T-cell (primary cell): ENCODE results near the gene IL1RL2. TPM values are rescaled to one million over a fixed set of nuclear protein-coding genes. Genes with fewer than 3 reads are reported as not detected.

ENCODE experiments used
- ATAC-seq, 4 experiments: fragments of 200-7000 bp in 3 of 4; fragments of 150-1000 bp in 1 of 4; cut with Tn5 transposase; replicated peaks in 1 of 4; 1 replicate in 3 of 4; 2 replicates in 1 of 4; pipeline ENCODE4 v1.10.0; 2021; ENCODE audit warnings: moderate library complexity in 3 of 4, mild to moderate bottlenecking in 2 of 4, moderate number of reproducible peaks in 1 of 4
- CTCF ChIA-PET, 2 donors: fragments of 300-600 bp; sonication (Branson Sonifier 250); formaldehyde crosslinking; loops; one replicate each; lab custom pipeline; 2022; ENCODE audit warnings: antibody characterized with exemption in 2 of 2; lab: Charles Lee
- POLR2A ChIA-PET, 2 donors: fragments of 300-600 bp; sonication (Branson Sonifier 250); formaldehyde crosslinking; loops; one replicate each; lab custom pipeline; 2022; ENCODE audit warnings: antibody characterized with exemption in 2 of 2; lab: Charles Lee
- DNase-seq, 35 experiments: peaks; one replicate each; pipeline versions ENCODE4 v3.0.0 to v3.0.0-alpha.2; 2013 to 2023
- H3K27ac ChIP-seq: one replicate; pipeline ENCODE4 v1.5.1; 2013; ENCODE audit warnings: low read length
- H3K27me3 ChIP-seq, 2 experiments: replicated peaks in 1 of 2; 1 replicate in 1 of 2; 2 replicates in 1 of 2; pipeline versions ENCODE4 v1.6.1 to v1.7.0; 2013; ENCODE audit warnings: low read length in 1 of 2, mixed read lengths in 1 of 2; ENCODE audit not compliant: control insufficient read depth in 2 of 2, insufficient read depth in 2 of 2; ENCODE audit errors: extremely low read depth in 1 of 2
- H3K36me3 ChIP-seq, 2 donors: 1 replicate in 1 of 2; 2 replicates in 1 of 2; pipeline versions ENCODE4 v1.6.1 to v1.7.0; 2013; ENCODE audit warnings: low read length in 1 of 2; ENCODE audit not compliant: control insufficient read depth in 2 of 2, insufficient read depth in 1 of 2; ENCODE audit errors: extremely low read depth in 1 of 2
- H3K4me1 ChIP-seq, 2 experiments: 1 replicate in 1 of 2; 2 replicates in 1 of 2; pipeline versions ENCODE4 v1.6.1 to v1.7.0; 2013; ENCODE audit warnings: low read length in 2 of 2, mixed read lengths in 1 of 2; ENCODE audit not compliant: insufficient read depth in 2 of 2, control insufficient read depth in 1 of 2; ENCODE audit errors: extremely low read depth in 1 of 2
- H3K4me3 ChIP-seq, 2 donors: 1 replicate in 1 of 2; 2 replicates in 1 of 2; pipeline versions ENCODE4 v1.5.1 to v1.7.0; 2013; ENCODE audit warnings: mild to moderate bottlenecking in 2 of 2, low read length in 1 of 2, moderate library complexity in 1 of 2; ENCODE audit not compliant: control insufficient read depth in 1 of 2; ENCODE audit errors: extremely low read depth in 1 of 2
- H3K9me3 ChIP-seq: 2 replicates; pipeline ENCODE4 v1.7.0; 2013
- H3K27ac Mint-ChIP-seq, 2 donors: one replicate each; pipeline ENCODE4 v1.8.0; 2020 to 2021; ENCODE audit warnings: mild to moderate bottlenecking in 2 of 2, mixed read lengths in 2 of 2
- H3K27me3 Mint-ChIP-seq, 2 donors: one replicate each; pipeline ENCODE4 v1.8.0; 2021 to 2022; ENCODE audit warnings: mixed read lengths in 2 of 2
- H3K36me3 Mint-ChIP-seq: one replicate; pipeline ENCODE4 v1.8.0; 2021; ENCODE audit warnings: mixed read lengths
- H3K4me1 Mint-ChIP-seq, 3 donors: one replicate each; pipeline ENCODE4 v1.8.0; 2020 to 2022; ENCODE audit warnings: mixed read lengths in 3 of 3, mild to moderate bottlenecking in 1 of 3
- H3K4me3 Mint-ChIP-seq, 3 donors: one replicate each; pipeline ENCODE4 v1.8.0; 2020 to 2022; ENCODE audit warnings: mild to moderate bottlenecking in 3 of 3, mixed read lengths in 3 of 3, moderate library complexity in 3 of 3
- H3K9me3 Mint-ChIP-seq, 3 donors: one replicate each; pipeline ENCODE4 v1.8.0; 2020 to 2022; ENCODE audit warnings: mixed read lengths in 3 of 3
- WGBS: methylation state at CpG from one replicate; pipeline ENCODE4 v1.1.5; 2013; ENCODE audit warnings: missing lambda C conversion rate; ENCODE audit not compliant: insufficient coverage; 5-methylcytosine and 5-hydroxymethylcytosine counted together
- total RNA-seq, 35 experiments: library from RNA in 6 of 35; stranded (reverse) in 6 of 35; fragments of 120-200 nt in 1 of 35; gene quantifications; one replicate each; pipeline versions ENCODE4 v1.2.1 to v1.2.4 and lab custom pipeline; 2013 to 2026

The IL1RL2 gene
- total RNA-seq, 5 donors from 2014 or later (not counting 1 experiment from before 2014, with no cell fraction given), result not detected

- no peak overlapping the region for H3K27ac Mint-ChIP-seq
- H3K4me1 Mint-ChIP-seq, result peaks cover 0 to 18% (median 9%) of the 10 kb centered on the region in 3 donors
- Histone ChIP-seq H3K4me1 (peaks cover 0 to 2% of the 10 kb centered on the region in 2 experiments), H3K4me3 (no peak overlapping the region), H3K36me3 (no peaks in the 10 kb centered on the region), H3K9me3 (no peaks in the 10 kb centered on the region), H3K27me3 (peaks cover 2 to 3% of the 10 kb centered on the region in 2 experiments), H3K27ac (no peak overlapping the region)
- DNase-seq (no peak), ATAC-seq (no peak)
- CTCF ChIA-PET, result interaction anchor here in 1 of 2 donors (0.6 kb wide), 1 partner anchor 30 kb away, joined by 3 read pairs; no protein-coding TSS in a partner anchor
- H3K9me3 Mint-ChIP-seq, result no peaks in the 10 kb centered on the region
- H3K4me3 Mint-ChIP-seq, result no peak overlapping the region
- POLR2A ChIA-PET, result no interaction called here
- H3K27me3 Mint-ChIP-seq, result peaks cover 9 to 11% of the 10 kb centered on the region in 2 donors
- no peaks in the 10 kb centered on the region for H3K36me3 Mint-ChIP-seq
- WGBS, result 92% methylated on average over 5 of the region's 7 CpGs
These were observed 4.7 kb upstream of the IL1RL2 start for GRCh38 chr2:102181919-102182635.

DNA sequence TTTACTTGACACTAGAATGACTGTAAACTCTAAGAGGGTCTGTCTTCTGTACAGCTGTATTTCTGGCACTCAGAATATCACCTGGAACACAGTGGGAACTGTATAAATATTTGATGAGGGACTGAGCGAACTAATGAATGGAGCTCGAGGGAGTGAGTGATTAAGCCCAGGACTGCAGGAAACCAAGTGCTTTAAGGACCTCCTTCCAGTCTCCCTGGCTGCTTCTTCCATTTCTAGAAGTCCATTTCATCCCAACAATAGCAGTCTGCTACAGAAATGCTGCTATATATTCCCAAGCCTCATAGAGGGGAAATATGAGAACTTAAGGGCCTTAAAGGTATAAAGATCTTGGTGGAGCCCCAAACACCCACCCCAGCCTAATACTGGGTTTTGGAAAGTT is 2.8 kb upstream of the IL1RL2 start:
- POLR2A ChIA-PET, result no interaction called here
- Histone ChIP-seq H3K36me3 (no peaks in the 10 kb centered on the region), H3K27me3 (peaks cover 2 to 13% of the 10 kb centered on the region in 2 experiments), H3K4me3 (no peak overlapping the region), H3K27ac (no peak overlapping the region), H3K9me3 (no peaks in the 10 kb centered on the region), H3K4me1 (peaks cover 0 to 13% of the 10 kb centered on the region in 2 experiments)
- ATAC-seq (no peak), DNase-seq (no peak)
- no peak overlapping the region for H3K4me3 Mint-ChIP-seq
- H3K27me3 Mint-ChIP-seq, result peaks cover 13 to 20% of the 10 kb centered on the region in 2 donors
- peaks cover 6 to 22% (median 13%) of the 10 kb centered on the region in 3 donors for H3K4me1 Mint-ChIP-seq
- no peak overlapping the region for H3K27ac Mint-ChIP-seq
- no peaks in the 10 kb centered on the region for H3K9me3 Mint-ChIP-seq
- 80% methylated on average over 1 of the region's 2 CpGs for WGBS
- CTCF ChIA-PET, result no interaction called here
- no peaks in the 10 kb centered on the region for H3K36me3 Mint-ChIP-seq

DNA sequence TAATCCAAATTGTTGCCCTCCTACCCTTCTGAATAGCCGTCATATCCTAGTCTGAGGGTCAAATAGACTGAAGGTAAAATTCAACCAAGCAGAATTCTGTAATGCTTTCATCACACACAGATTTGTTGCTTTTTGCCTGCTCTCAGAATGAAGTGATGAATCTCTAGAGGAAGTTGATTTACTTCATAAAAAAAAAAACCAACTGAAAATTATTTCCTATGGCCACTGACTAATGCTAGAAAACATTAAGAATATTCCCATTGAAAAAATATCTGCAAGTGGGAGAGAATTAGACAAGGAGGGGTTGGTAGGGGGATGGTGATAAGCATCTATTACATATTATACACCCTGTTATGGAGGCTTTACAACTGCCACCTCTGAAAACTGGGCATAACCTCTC is 2.3 kb upstream of the IL1RL2 start:
- peaks cover 6 to 22% (median 13%) of the 10 kb centered on the region in 3 donors for H3K4me1 Mint-ChIP-seq
- no CpG with 5 or more reads among the region's 1 CpG for WGBS
- Histone ChIP-seq H3K4me3 (no peak overlapping the region), H3K36me3 (no peaks in the 10 kb centered on the region), H3K27me3 (peaks cover 2 to 13% of the 10 kb centered on the region in 2 experiments), H3K9me3 (no peaks in the 10 kb centered on the region), H3K27ac (no peak overlapping the region), H3K4me1 (peaks cover 0 to 13% of the 10 kb centered on the region in 2 experiments)
- no peak overlapping the region for H3K27ac Mint-ChIP-seq
- DNase-seq, result no peak
- H3K9me3 Mint-ChIP-seq, result no peaks in the 10 kb centered on the region
- ChIA-PET CTCF (interaction anchor here in 1 of 2 donors (0.6 to 0.7 kb wide), 2 partner anchors 18 to 179 kb away, joined by 3 read pairs; no protein-coding TSS in a partner anchor), POLR2A (no interaction called here)
- H3K27me3 Mint-ChIP-seq, result peaks cover 13 to 20% of the 10 kb centered on the region in 2 donors
- H3K4me3 Mint-ChIP-seq, result no peak overlapping the region
- no peaks in the 10 kb centered on the region for H3K36me3 Mint-ChIP-seq
- ATAC-seq, result no peak

DNA sequence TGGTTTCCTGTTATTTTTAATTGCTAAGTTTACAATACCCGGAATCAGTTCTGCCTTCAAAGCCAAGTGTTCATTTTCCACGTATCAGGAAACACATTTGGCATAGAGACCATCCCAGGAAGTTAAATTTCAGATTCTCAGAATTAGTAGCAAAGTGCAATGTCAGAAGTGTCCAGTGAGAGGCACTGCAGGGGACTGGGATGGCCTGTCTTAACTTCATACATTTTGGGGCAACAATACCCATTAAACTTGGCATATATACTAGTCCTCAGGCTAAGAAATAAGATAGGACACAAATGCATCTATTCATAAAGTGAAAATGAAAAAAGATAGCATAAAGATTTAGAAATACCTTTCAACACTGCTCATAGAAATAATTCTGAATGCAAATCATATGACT is 1.5 kb upstream of the IL1RL2 start:
- WGBS, result no CpG with 5 or more reads among the region's 2 CpGs

GRCh38 chr2:102187496-102188150 is 800 bp downstream of the IL1RL2 start:
- WGBS, result 17% methylated on average over 29 of the region's 50 CpGs

More for the DNA sequence above, 1.5 kb upstream of the IL1RL2 start:
- Mint-ChIP-seq H3K27me3 (peaks cover 15 to 22% of the 10 kb centered on the region in 2 donors), H3K27ac (no peak overlapping the region), H3K36me3 (no peaks in the 10 kb centered on the region), H3K4me1 (peaks cover 6 to 22% (median 13%) of the 10 kb centered on the region in 3 donors), H3K4me3 (no peak overlapping the region), H3K9me3 (no peaks in the 10 kb centered on the region)
- DNase-seq (peak in 1 of 35 experiments; percentile 21), ATAC-seq (no peak)
- ChIA-PET CTCF (interaction anchor here in 1 of 2 donors (0.6 kb wide), 1 partner anchor 178 kb away, joined by 3 read pairs; no protein-coding TSS in a partner anchor), POLR2A (interaction anchor here in 1 of 2 donors (0.6 kb wide), 1 partner anchor 101 kb away, joined by 5 read pairs; no protein-coding TSS in a partner anchor)
- Histone ChIP-seq H3K4me3 (no peak overlapping the region), H3K27ac (no peak overlapping the region), H3K36me3 (no peaks in the 10 kb centered on the region), H3K4me1 (peaks cover 0 to 13% of the 10 kb centered on the region in 2 experiments), H3K9me3 (no peaks in the 10 kb centered on the region), H3K27me3 (peaks cover 2 to 16% of the 10 kb centered on the region in 2 experiments)

More at GRCh38 chr2:102187496-102188150, 800 bp downstream of the IL1RL2 start:
- ATAC-seq (peak; percentile 76 to 84 (median 81)), DNase-seq (peak; percentile 5 to 51 (median 27))
- Mint-ChIP-seq H3K9me3 (no peaks in the 10 kb centered on the region), H3K4me3 (peak overlapping the region; percentile 78 to 88 (median 81)), H3K27me3 (peaks cover 15 to 16% of the 10 kb centered on the region in 2 donors), H3K36me3 (no peaks in the 10 kb centered on the region), H3K27ac (no peak overlapping the region), H3K4me1 (peaks cover 6 to 15% (median 13%) of the 10 kb centered on the region in 3 donors)
- H3K36me3 ChIP-seq, result no peaks in the 10 kb centered on the region
- peaks cover 0 to 13% of the 10 kb centered on the region in 2 experiments for H3K4me1 ChIP-seq
- H3K27ac ChIP-seq, result no peak overlapping the region
- ChIA-PET POLR2A (no interaction called here), CTCF (interaction anchor here in 1 of 2 donors (0.6 to 1.2 kb wide), 2 partner anchors 53 to 260 kb away, joined by 3 to 5 read pairs; no protein-coding TSS in a partner anchor)
- H3K4me3 ChIP-seq, result peak overlapping the region; percentile 48 to 65
- H3K27me3 ChIP-seq, result peaks cover 2 to 16% of the 10 kb centered on the region in 2 experiments
- no peaks in the 10 kb centered on the region for H3K9me3 ChIP-seq
